Left colon (tissue), 2 donors: ENCODE results near the gene POLD1. TPM values are rescaled to one million over a fixed set of nuclear protein-coding genes. Genes with fewer than 3 reads are reported as not detected.

Experiments used
- total RNA-seq, 2 donors: library from RNA; stranded (reverse); fragmentation: NEBNext Ultra II Directional; extraction: Animal tissue kit (Norgen Biotek cat#: 25700); gene quantifications; one replicate each; pipeline ENCODE4 v1.2.1, GENCODE V29; 2021
- donor health status: DM: no; HTN: no; CAD: no.
- donor health status: DM: yes; HTN: yes; CAD: no.

The POLD1 gene
- total RNA-seq, 2 donors from 2014 or later, result 26.0 to 28.2 TPM

Other genes starting within 250 kb of the POLD1 start
- gene IZUMO2, start 221.1 kb upstream of the POLD1 start, total RNA-seq, result not detected
- 100 to 1,000 TPM; 455 to 653 TPM for gene MYH14, start 180.7 kb upstream of the POLD1 start, total RNA-seq
- 1 to 10 TPM in 1 of 2 donors, under 1 TPM in 1; 0.76 to 1.3 TPM for gene KCNC3, start 55.0 kb upstream of the POLD1 start, total RNA-seq
- 1 to 10 TPM in 1 of 2 donors, under 1 TPM in 1; 0.55 to 1.1 TPM for gene NAPSA, start 18.7 kb upstream of the POLD1 start, total RNA-seq
- gene NR1H2, start 7.9 kb upstream of the POLD1 start, total RNA-seq, result 10 to 100 TPM; 61.9 to 75.2 TPM
- 10 to 100 TPM; 48.2 to 93.6 TPM for gene SPIB, start 34.6 kb downstream of the POLD1 start, total RNA-seq
- under 1 TPM in 1 of 2 donors, not detected in 1; 0.06 TPM for gene MYBPC2, start 48.5 kb downstream of the POLD1 start, total RNA-seq
- 100 to 1,000 TPM; 125 to 132 TPM for gene EMC10, start 92.2 kb downstream of the POLD1 start, total RNA-seq
- 1 to 10 TPM; 1.5 to 3.1 TPM for gene GARIN5A, start 92.5 kb downstream of the POLD1 start, total RNA-seq
- 10 to 100 TPM; 32.7 to 35.6 TPM for gene JOSD2, start 126.8 kb downstream of the POLD1 start, total RNA-seq
- gene ASPDH, start 129.6 kb downstream of the POLD1 start, total RNA-seq, result not detected
- 1 to 10 TPM in 1 of 2 donors, under 1 TPM in 1; 0.89 to 1.2 TPM for gene LRRC4B, start 184.1 kb downstream of the POLD1 start, total RNA-seq